Measurements from ENCODE around the gene CPNE5. TPM values are rescaled to one million over a fixed set of nuclear protein-coding genes. Genes with fewer than 3 reads are reported as not detected.
A peak's percentile ranks its signal among the peaks of the same experiment; 100 is the strongest.

Gene CPNE5
- total and polyA plus RNA-seq, 2 donors from 2014 or later: 3.7 to 7.1 TPM

- Histone ChIP-seq H3K27me3 (ENCODE audit: control insufficient read depth, insufficient read depth, low read length) (no peaks in the 10 kb centered on the region), H3K4me1 (ENCODE audit: control insufficient read depth in 2 of 3, insufficient read depth in 2 of 3, low read depth in 1 of 3, low read length in 3 of 3) (peaks cover 0 to 15% (median 10%) of the 10 kb centered on the region in 3 donors), H3K9me3 (ENCODE audit: control insufficient read depth in 2 of 3, insufficient read depth in 1 of 3, low read length in 3 of 3) (no peaks in the 10 kb centered on the region), H3K9ac (ENCODE audit: low read length in 3 of 3) (peak overlapping the region in 1 of 3 donors; percentile 3), H3K4me3 (ENCODE audit: low read length in 3 of 3) (no peak overlapping the region), H3K27ac (ENCODE audit: low read depth in 2 of 2, low read length in 2 of 2) (no peak overlapping the region), H3K36me3 (ENCODE audit: control insufficient read depth in 2 of 3, insufficient read depth in 3 of 3, low read length in 3 of 3) (no peaks in the 10 kb centered on the region)
- DNase-seq: no peak
- intact Hi-C loops (cut with DNase I): no loop called here
- TF ChIP-seq, protein P1, sequence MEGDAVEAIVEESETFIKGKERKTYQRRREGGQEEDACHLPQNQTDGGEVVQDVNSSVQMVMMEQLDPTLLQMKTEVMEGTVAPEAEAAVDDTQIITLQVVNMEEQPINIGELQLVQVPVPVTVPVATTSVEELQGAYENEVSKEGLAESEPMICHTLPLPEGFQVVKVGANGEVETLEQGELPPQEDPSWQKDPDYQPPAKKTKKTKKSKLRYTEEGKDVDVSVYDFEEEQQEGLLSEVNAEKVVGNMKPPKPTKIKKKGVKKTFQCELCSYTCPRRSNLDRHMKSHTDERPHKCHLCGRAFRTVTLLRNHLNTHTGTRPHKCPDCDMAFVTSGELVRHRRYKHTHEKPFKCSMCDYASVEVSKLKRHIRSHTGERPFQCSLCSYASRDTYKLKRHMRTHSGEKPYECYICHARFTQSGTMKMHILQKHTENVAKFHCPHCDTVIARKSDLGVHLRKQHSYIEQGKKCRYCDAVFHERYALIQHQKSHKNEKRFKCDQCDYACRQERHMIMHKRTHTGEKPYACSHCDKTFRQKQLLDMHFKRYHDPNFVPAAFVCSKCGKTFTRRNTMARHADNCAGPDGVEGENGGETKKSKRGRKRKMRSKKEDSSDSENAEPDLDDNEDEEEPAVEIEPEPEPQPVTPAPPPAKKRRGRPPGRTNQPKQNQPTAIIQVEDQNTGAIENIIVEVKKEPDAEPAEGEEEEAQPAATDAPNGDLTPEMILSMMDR (IDR thresholded peaks at IDR 0.05; ENCODE audit: borderline replicate concordance, extremely low read depth, insufficient read depth): no peak
- no peak for FAIRE-seq
These were observed 2.9 kb downstream of the CPNE5 start for GRCh38 chr6:36836111-36837021.

DNA sequence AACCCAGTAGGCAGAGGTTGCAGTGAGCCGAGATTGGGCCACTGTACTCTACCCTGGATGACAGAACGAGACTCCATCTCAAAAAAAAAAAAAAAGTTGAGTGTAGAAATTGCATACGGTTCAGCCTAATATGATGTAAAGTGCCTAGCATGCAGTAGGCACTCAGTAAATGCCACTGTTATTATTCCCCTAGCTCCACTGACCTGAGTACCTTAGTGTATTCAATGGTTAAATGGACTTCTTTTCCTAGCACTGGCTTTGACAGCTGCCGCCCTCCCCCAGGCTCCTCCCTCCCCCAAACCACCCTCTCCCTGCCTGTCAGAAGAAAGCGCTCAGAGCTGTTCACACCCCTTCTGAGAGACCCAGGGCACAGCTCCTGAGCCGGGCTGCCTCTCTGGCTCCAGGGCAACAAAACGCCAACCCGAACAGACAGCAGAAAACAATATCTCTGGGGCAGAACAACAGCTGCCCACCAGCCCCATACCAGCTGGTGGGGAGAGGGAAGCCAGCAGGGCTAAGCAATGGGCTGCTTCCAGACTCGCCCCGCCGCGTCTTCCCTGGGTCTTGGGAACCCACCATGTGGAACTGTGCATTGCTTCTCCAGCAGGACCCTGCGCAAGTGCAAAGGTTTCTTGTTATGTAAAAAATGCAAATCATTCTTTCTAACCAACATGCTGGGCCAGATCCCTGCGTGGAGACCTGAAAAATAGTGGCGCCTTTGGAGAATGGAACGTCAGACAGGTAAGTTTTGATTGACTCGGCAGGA lies 4.5 kb downstream of the CPNE5 start:
- intact Hi-C loops (cut with DNase I): no loop called here
- Histone ChIP-seq H3K36me3 (ENCODE audit: control insufficient read depth in 2 of 3, insufficient read depth in 3 of 3, low read length in 3 of 3) (no peaks in the 10 kb centered on the region), H3K27me3 (ENCODE audit: control insufficient read depth, insufficient read depth, low read length) (no peaks in the 10 kb centered on the region), H3K4me1 (ENCODE audit: control insufficient read depth in 2 of 3, insufficient read depth in 2 of 3, low read depth in 1 of 3, low read length in 3 of 3) (peaks cover 0 to 20% (median 15%) of the 10 kb centered on the region in 3 donors), H3K27ac (ENCODE audit: low read depth in 2 of 2, low read length in 2 of 2) (peak overlapping the region; percentile 32 to 63), H3K9me3 (ENCODE audit: control insufficient read depth in 2 of 3, insufficient read depth in 1 of 3, low read length in 3 of 3) (no peaks in the 10 kb centered on the region), H3K9ac (ENCODE audit: low read length in 3 of 3) (peak overlapping the region in 1 of 3 donors; percentile 65), H3K4me3 (ENCODE audit: low read length in 3 of 3) (peak overlapping the region in 1 of 3 donors; percentile 41)
- TF ChIP-seq, protein P1 (IDR thresholded peaks at IDR 0.05; ENCODE audit: borderline replicate concordance, extremely low read depth, insufficient read depth): no peak
- FAIRE-seq (no peak), DNase-seq (peak in 3 of 5 donors; percentile 59 to 69 (median 66))

- intact Hi-C loops (cut with DNase I): no loop called here
- DNase-seq (no peak), FAIRE-seq (no peak)
- TF ChIP-seq, protein P1 (IDR thresholded peaks at IDR 0.05; ENCODE audit: borderline replicate concordance, extremely low read depth, insufficient read depth): no peak
- Histone ChIP-seq H3K9ac (ENCODE audit: low read length in 3 of 3) (no peak overlapping the region), H3K36me3 (ENCODE audit: control insufficient read depth in 2 of 3, insufficient read depth in 3 of 3, low read length in 3 of 3) (no peaks in the 10 kb centered on the region), H3K4me3 (ENCODE audit: low read length in 3 of 3) (no peak overlapping the region), H3K27ac (ENCODE audit: low read depth in 2 of 2, low read length in 2 of 2) (no peak overlapping the region), H3K27me3 (ENCODE audit: control insufficient read depth, insufficient read depth, low read length) (no peaks in the 10 kb centered on the region), H3K9me3 (ENCODE audit: control insufficient read depth in 2 of 3, insufficient read depth in 1 of 3, low read length in 3 of 3) (no peaks in the 10 kb centered on the region), H3K4me1 (ENCODE audit: control insufficient read depth in 2 of 3, insufficient read depth in 2 of 3, low read depth in 1 of 3, low read length in 3 of 3) (peaks cover 0 to 21% (median 16%) of the 10 kb centered on the region in 3 donors)
These were observed 6.0 kb downstream of the CPNE5 start for GRCh38 chr6:36833182-36833789.

All from kidney (tissue), 14 donors.